Ishikawa (cell line): ENCODE data around the gene DCAKD.

ENCODE experiments used
- CEBPB ChIP-seq: IDR thresholded peaks from 2 replicates; pipeline ENCODE4 v1.6.1; 2012
- EGR1 ChIP-seq: IDR thresholded peaks from 2 replicates; pipeline ENCODE4 v1.6.1; 2012
- EP300 ChIP-seq: IDR thresholded peaks from 2 replicates; pipeline ENCODE4 v1.6.1; 2012; ENCODE audit warnings: borderline replicate concordance
- FOXM1 ChIP-seq: IDR thresholded peaks from 2 replicates; pipeline ENCODE4 v1.6.1; 2012; ENCODE audit warnings: low read depth, borderline replicate concordance
- RAD21 ChIP-seq: IDR thresholded peaks from 2 replicates; pipeline ENCODE4 v1.6.1; 2012; ENCODE audit warnings: low read depth
- TAF1 ChIP-seq: IDR thresholded peaks from 2 replicates; pipeline ENCODE4 v1.6.1; 2012; ENCODE audit warnings: low read depth, mild to moderate bottlenecking
- TCF12 ChIP-seq: IDR thresholded peaks from 2 replicates; pipeline ENCODE4 v1.6.1; 2012; ENCODE audit warnings: low read depth
- ZBTB7A ChIP-seq: IDR thresholded peaks from 2 replicates; pipeline ENCODE4 v1.6.1; 2012; ENCODE audit warnings: low read depth
- TF ChIP-seq, protein P1 (sequence below): IDR thresholded peaks from 2 replicates; pipeline ENCODE4 v1.6.1; 2012
- TF ChIP-seq, protein P2 (sequence below): IDR thresholded peaks from 2 replicates; pipeline ENCODE4 v1.6.1; 2012

DNA sequence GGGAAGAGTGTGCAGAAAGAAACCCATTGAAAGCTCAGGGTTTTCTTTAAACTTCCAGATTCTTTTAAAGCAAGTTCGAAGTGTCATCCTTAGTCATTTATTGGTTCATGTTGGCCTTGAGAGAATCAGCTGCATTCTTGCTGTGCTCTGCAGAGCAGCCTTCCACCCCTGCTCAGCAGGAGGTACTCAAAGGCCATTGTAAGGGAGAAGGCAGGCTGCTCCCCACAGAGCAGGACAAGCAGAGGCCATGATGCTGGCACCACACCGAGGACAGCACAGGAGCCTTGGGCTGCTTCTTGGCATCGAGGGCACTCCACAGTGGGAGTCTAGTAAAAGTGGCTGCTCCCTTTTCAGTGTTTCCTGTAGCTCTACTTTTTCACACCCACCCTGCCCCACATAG lies 39.3 kb upstream of the DCAKD start:
- TF ChIP-seq TCF12 (0 out of 2 replicates have a peak, but pooled peaks have one; percentile 32), ZBTB7A (no peak), EGR1 (no peak), CEBPB (no peak), RAD21 (no peak), FOXM1 (no peak; the same call in 1 of the 2 replicates), EP300 (peak; percentile 60; the same call in 1 of the 2 replicates), TAF1 (no peak)
- TF ChIP-seq, protein P1, sequence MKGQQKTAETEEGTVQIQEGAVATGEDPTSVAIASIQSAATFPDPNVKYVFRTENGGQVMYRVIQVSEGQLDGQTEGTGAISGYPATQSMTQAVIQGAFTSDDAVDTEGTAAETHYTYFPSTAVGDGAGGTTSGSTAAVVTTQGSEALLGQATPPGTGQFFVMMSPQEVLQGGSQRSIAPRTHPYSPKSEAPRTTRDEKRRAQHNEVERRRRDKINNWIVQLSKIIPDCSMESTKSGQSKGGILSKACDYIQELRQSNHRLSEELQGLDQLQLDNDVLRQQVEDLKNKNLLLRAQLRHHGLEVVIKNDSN = 0 out of 2 replicates have a peak, but pooled peaks have one; percentile 26
- TF ChIP-seq, protein P2, sequence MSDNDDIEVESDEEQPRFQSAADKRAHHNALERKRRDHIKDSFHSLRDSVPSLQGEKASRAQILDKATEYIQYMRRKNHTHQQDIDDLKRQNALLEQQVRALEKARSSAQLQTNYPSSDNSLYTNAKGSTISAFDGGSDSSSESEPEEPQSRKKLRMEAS = peak; percentile 85
